WTC11 (cell line): ENCODE data around the gene DUSP2. TPM values are rescaled to one million over a fixed set of nuclear protein-coding genes. Genes with fewer than 3 reads are reported as not detected.

Experiments
- ATAC-seq: fragments of 200-7000 bp; cut with Tn5 transposase; 2 replicates; pipeline ENCODE4 v1.10.0; 2021; ENCODE audit warnings: mild to moderate bottlenecking, moderate library complexity
- CTCF ChIA-PET: fragments of 300-600 bp; sonication (Branson Sonifier 250); formaldehyde crosslinking; loops from one replicate; lab custom pipeline; 2021; ENCODE audit warnings: antibody characterized with exemption; lab: Charles Lee
- POLR2A ChIA-PET: fragments of 350-600 bp; sonication (Branson Sonifier 250); formaldehyde crosslinking; loops from one replicate; lab custom pipeline; 2021; ENCODE audit warnings: antibody characterized with exemption; lab: Charles Lee
- DNase-seq: peaks from one replicate; pipeline ENCODE4 v3.0.0; 2021; ENCODE audit warnings: low spot score
- H3K27ac Mint-ChIP-seq: 2 replicates; pipeline ENCODE4 v1.8.0; 2021; ENCODE audit warnings: mixed read lengths
- H3K27me3 Mint-ChIP-seq: 2 replicates; pipeline ENCODE4 v1.8.0; 2021; ENCODE audit warnings: low read depth, mild to moderate bottlenecking, moderate library complexity, mixed read lengths
- H3K36me3 Mint-ChIP-seq: 2 replicates; pipeline ENCODE4 v1.8.0; 2021; ENCODE audit warnings: mixed read lengths
- H3K4me1 Mint-ChIP-seq: 2 replicates; pipeline ENCODE4 v1.8.0; 2022; ENCODE audit warnings: mixed read lengths
- H3K4me3 Mint-ChIP-seq: 2 replicates; pipeline ENCODE4 v1.8.0; 2021; ENCODE audit warnings: mild to moderate bottlenecking, moderate library complexity, mixed read lengths
- H3K9me3 Mint-ChIP-seq: 2 replicates; pipeline ENCODE4 v1.8.0; 2021; ENCODE audit warnings: mixed read lengths
- CREB1 ChIP-seq: sonication (generic); formaldehyde crosslinking; IDR thresholded peaks from 2 replicates; pipeline ENCODE4 v1.8.0; 2023; ENCODE audit warnings: mild to moderate bottlenecking, missing genetic modification reagents
- CREM ChIP-seq: sonication (generic); formaldehyde crosslinking; IDR thresholded peaks from 2 replicates; pipeline ENCODE4 v1.8.1; 2022; ENCODE audit warnings: mild to moderate bottlenecking, missing genetic modification reagents, moderate library complexity
- ETV6 ChIP-seq: sonication (generic); formaldehyde crosslinking; IDR thresholded peaks from 2 replicates; pipeline ENCODE4 v1.8.1; 2022; ENCODE audit warnings: mild to moderate bottlenecking, missing genetic modification reagents
- GABPB1 ChIP-seq: sonication (generic); formaldehyde crosslinking; IDR thresholded peaks from 2 replicates; pipeline ENCODE4 v1.8.1; 2023; ENCODE audit warnings: mild to moderate bottlenecking, missing genetic modification reagents
- KAT7 ChIP-seq: sonication (generic); formaldehyde crosslinking; IDR thresholded peaks from 2 replicates; pipeline ENCODE4 v1.8.1; 2023; ENCODE audit warnings: missing genetic modification reagents, mild to moderate bottlenecking, borderline replicate concordance
- NFATC4 ChIP-seq: fragments of 250-450 bp; sonication (Bioruptor Pico); IDR thresholded peaks from 2 replicates; pipeline ENCODE4 v1.9.0; 2021; ENCODE audit warnings: mild to moderate bottlenecking
- NFE2L1 ChIP-seq: sonication (generic); formaldehyde crosslinking; IDR thresholded peaks from 2 replicates; pipeline ENCODE4 v1.8.1; 2023; ENCODE audit warnings: missing genetic modification reagents
- NR1H2 ChIP-seq: sonication (generic); formaldehyde crosslinking; IDR thresholded peaks from 2 replicates; pipeline ENCODE4 v1.9.0; 2021; ENCODE audit warnings: mild to moderate bottlenecking, moderate library complexity, missing genetic modification reagents
- PRRX2 ChIP-seq: fragments of 250-450 bp; sonication (Bioruptor Pico); IDR thresholded peaks from 2 replicates; pipeline ENCODE4 v1.8.0; 2021; ENCODE audit warnings: mild to moderate bottlenecking
- SMAD4 ChIP-seq: sonication (generic); formaldehyde crosslinking; IDR thresholded peaks from 2 replicates; pipeline ENCODE4 v1.8.0; 2022; ENCODE audit warnings: mild to moderate bottlenecking, missing genetic modification reagents
- SOX15 ChIP-seq: fragments of 250-450 bp; sonication (Bioruptor Pico); IDR thresholded peaks from 2 replicates; pipeline ENCODE4 v1.9.0; 2021; ENCODE audit warnings: mild to moderate bottlenecking
- SP1 ChIP-seq: sonication (generic); formaldehyde crosslinking; conservative IDR thresholded peaks from 2 replicates; pipeline ENCODE4 v1.8.1; 2022; ENCODE audit warnings: missing genetic modification reagents
- TCF7 ChIP-seq: sonication (generic); formaldehyde crosslinking; IDR thresholded peaks from 2 replicates; pipeline ENCODE4 v1.8.0; 2022; ENCODE audit warnings: mild to moderate bottlenecking, low read depth, missing genetic modification reagents, moderate library complexity
- ZBTB21 ChIP-seq: sonication (generic); formaldehyde crosslinking; IDR thresholded peaks from 2 replicates; pipeline ENCODE4 v1.8.1; 2023; ENCODE audit warnings: mild to moderate bottlenecking, missing genetic modification reagents, borderline replicate concordance
- ZNF232 ChIP-seq: sonication (generic); formaldehyde crosslinking; IDR thresholded peaks from 2 replicates; pipeline ENCODE4 v1.8.0; 2022; ENCODE audit warnings: mild to moderate bottlenecking, missing genetic modification reagents
- ZNF317 ChIP-seq: sonication (generic); formaldehyde crosslinking; IDR thresholded peaks from 2 replicates; pipeline ENCODE4 v1.8.1; 2023; ENCODE audit warnings: low read depth, mild to moderate bottlenecking, moderate library complexity, missing genetic modification reagents, borderline replicate concordance
- total RNA-seq: library from RNA; stranded (reverse); gene quantifications from 3 replicates; pipeline ENCODE4 v1.2.3, GENCODE V29; 2021
- TF ChIP-seq, protein P1 (sequence below): sonication (generic); formaldehyde crosslinking; IDR thresholded peaks from 2 replicates; pipeline ENCODE4 v1.8.0; 2022; ENCODE audit warnings: mild to moderate bottlenecking, missing genetic modification reagents
- TF ChIP-seq, protein P2 (sequence below): fragments of 250-450 bp; sonication (Bioruptor Pico); conservative IDR thresholded peaks from 2 replicates; pipeline ENCODE4 v1.9.0; 2021; ENCODE audit warnings: mild to moderate bottlenecking
- TF ChIP-seq, protein P3 (sequence below): sonication (generic); formaldehyde crosslinking; IDR thresholded peaks from 2 replicates; pipeline ENCODE4 v1.8.0; 2022; ENCODE audit warnings: mild to moderate bottlenecking, missing genetic modification reagents
- TF ChIP-seq, protein P4 (sequence below): sonication (generic); formaldehyde crosslinking; IDR thresholded peaks from 2 replicates; pipeline ENCODE4 v1.8.0; 2023; ENCODE audit warnings: mild to moderate bottlenecking, missing genetic modification reagents
- TF ChIP-seq, protein P5 (sequence below): sonication (generic); formaldehyde crosslinking; IDR thresholded peaks from 2 replicates; pipeline ENCODE4 v1.8.0; 2022; ENCODE audit warnings: mild to moderate bottlenecking, missing genetic modification reagents

The DUSP2 gene
- total RNA-seq, 1 experiment from 2014 or later = 4.7 TPM

DNA sequence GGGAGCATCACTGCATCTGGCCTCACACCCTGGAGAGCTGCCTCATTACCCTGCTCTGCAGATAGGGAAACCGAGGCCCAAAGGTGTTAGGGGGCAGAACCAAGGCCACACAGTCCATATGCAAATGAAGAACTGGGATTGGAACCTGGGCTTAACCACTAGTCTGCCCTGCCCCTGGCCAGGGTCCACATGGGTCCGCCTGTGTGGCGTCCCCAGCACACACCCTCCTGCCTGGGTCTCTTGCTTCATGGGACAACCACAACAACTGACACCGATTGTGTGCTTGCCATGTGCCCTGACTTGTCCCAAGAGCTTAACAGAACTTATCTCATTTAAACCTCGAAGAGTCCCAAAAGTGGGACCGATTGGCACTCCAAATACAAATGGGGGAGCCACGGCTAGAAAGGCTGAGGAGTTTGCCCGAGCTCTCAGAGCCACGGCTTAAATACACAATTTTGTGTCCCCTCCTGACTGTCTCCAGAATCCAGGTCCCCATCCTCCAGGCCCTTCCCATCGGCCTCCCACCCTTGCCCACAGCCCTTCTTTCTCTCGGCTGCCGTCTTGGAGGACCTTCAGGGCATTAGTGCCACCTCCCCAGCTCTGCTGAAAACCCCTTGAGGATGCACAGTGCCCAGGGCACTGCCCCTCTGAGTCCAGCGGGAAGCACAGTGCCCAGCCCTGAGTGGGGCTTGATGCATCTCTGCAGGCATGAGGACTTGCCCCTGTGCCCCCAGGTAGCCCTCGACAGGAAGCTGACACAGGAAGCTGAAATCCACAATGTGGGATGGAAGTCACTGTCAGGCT is 5.8 kb upstream of the DUSP2 start:
- DNase-seq (no peak), ATAC-seq (no peak)
- H3K4me1 Mint-ChIP-seq = peaks cover 35% of the 10 kb centered on the region
- TF ChIP-seq GABPB1 = no peak
- TF ChIP-seq, all 79 proteins: peak for 0
- H3K9me3 Mint-ChIP-seq = no peaks in the 10 kb centered on the region
- ChIA-PET CTCF (interaction anchor here (1.3 to 3.1 kb wide), 4 partner anchors 9 to 37 kb away, joined by 4 to 19 read pairs (median 14); partner anchors contain the start of gene ASTL), POLR2A (no interaction called here)
- H3K4me3 Mint-ChIP-seq = no peak overlapping the region
- no peak overlapping the region for H3K27ac Mint-ChIP-seq
- peaks cover 20% of the 10 kb centered on the region for H3K27me3 Mint-ChIP-seq
- no peaks in the 10 kb centered on the region for H3K36me3 Mint-ChIP-seq

DNA sequence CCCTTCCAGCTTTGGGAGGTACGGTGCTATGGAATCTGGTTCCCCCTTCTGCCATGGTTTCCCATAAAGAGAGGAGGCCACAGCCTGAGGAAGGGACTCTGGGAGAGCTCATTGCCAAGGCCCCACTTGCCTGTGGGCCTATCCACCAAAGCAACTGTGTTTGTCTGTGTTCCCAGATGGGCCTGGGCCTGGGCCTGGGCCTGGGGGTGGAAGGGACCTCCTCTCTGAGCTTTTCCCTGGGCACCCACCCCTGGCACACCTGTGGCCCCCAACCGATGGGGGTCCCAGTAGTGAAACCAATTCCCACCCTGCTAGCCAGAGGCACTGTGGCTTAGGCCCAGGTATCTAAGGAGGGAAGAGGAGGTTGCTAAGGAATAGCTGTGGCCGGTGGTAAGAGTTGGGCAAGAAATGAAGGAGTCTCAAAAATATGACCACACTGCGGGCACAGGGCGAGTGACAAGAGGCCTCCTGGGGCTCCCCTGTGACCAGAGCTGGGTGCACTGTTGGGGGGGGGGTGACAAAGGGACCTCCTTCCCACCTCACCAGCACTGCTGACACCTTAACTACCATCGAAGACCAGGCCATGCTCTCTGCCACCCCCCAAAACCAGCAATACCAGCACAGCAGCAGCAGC is 4.9 kb upstream of the DUSP2 start:
- H3K9me3 Mint-ChIP-seq = no peaks in the 10 kb centered on the region
- peaks cover 35% of the 10 kb centered on the region for H3K4me1 Mint-ChIP-seq
- no peaks in the 10 kb centered on the region for H3K36me3 Mint-ChIP-seq
- no peak overlapping the region for H3K4me3 Mint-ChIP-seq
- no peak overlapping the region for H3K27ac Mint-ChIP-seq
- DNase-seq (no peak), ATAC-seq (no peak)
- CTCF ChIA-PET = interaction anchor here (3.1 to 4.9 kb wide), 2 partner anchors 12 to 24 kb away, joined by 19 to 33 read pairs; partner anchors contain the start of gene ASTL
- H3K27me3 Mint-ChIP-seq = peaks cover 25% of the 10 kb centered on the region
- TF ChIP-seq SOX15 (CRISPR knock-in tag) (no peak), PRRX2 (CRISPR knock-in tag) (no peak), TCF7 (CRISPR knock-in tag) (no peak), NFE2L1 (CRISPR knock-in tag) (no peak), CREM (CRISPR knock-in tag) (no peak), SMAD4 (no peak)
- TF ChIP-seq, protein P1, sequence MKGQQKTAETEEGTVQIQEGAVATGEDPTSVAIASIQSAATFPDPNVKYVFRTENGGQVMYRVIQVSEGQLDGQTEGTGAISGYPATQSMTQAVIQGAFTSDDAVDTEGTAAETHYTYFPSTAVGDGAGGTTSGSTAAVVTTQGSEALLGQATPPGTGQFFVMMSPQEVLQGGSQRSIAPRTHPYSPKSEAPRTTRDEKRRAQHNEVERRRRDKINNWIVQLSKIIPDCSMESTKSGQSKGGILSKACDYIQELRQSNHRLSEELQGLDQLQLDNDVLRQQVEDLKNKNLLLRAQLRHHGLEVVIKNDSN (CRISPR knock-in tag) = no peak
- TF ChIP-seq, protein P2, sequence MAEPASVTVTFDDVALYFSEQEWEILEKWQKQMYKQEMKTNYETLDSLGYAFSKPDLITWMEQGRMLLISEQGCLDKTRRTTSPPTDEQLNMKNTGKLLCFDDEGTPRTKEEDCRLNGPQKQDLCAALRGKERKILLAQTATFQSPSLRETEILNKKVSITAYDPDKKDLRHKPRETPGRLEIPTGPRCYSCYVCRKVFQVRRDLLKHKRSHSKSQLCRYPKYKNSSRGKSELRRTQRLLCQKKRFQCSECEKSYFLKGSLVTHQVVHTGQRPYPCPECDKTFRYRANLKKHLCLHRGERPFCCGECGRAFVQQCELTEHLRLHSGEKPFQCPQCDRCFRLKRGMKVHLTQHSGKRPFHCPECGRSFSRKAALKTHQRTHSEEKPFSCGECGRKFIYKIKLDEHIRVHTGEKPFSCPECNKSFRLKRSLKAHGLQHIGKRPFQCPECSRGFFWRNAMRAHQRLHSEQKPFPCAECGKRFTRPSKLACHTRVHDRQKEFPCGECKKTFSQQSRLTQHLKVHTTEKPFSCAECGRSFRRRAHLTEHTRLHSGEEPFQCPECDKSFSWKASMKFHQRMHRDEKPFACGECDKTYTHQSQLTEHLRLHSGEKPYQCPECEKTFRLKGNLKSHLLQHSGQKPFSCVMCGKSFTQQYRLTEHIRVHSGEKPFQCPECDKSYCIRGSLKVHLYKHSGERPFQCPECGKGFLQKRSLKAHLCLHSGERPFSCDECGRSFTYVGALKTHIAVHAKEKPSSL (CRISPR knock-in tag) = no peak
- POLR2A ChIA-PET = no interaction called here

DNA sequence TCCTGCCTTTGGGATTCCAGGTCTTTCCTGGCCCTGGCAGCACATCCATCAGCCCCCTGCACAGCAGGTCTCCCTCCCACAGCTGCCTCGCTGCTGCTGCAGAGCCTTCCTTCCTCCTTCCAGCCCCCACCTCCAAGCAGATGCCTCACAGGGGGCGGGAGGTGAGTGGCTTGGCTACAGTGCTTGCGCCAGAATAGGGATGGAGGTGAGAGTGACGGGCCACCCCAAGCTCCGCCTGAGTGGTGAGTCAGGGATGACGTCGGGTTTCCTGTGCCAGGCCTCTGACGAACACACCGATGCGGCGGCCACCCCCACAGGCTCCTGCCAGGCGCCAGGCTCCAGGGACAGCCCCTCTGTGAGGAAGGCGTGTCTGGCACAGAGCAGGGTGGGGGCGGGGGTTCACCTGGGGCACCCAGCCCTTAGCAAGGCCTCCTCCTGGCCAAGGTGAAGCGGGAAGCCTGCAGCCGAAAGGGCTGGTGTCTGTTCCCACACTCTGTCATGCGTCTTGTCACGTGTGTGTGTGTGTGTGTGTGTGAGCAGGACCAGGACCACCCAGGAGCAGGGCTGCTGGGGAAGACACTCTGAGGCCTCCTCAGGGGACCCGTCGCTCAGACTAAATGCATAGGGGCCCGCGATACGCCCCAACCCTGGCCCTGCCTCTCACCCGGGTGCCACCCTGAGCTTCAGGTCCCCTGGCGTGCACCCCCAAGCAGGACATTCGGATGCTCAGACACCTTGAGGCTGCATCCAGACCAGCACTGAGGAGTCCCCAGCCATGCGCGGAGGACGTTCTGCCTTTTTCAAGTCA is 3.4 kb upstream of the DUSP2 start:
- H3K4me1 Mint-ChIP-seq = peaks cover 45% of the 10 kb centered on the region
- H3K27ac Mint-ChIP-seq = peak overlapping the region; percentile 62; the same call in 1 of the 2 replicates
- ChIA-PET CTCF (interaction anchor here (0.7 to 4.9 kb wide), 6 partner anchors 10 to 156 kb away, joined by 3 to 33 read pairs (median 10); partner anchors contain the start of gene ASTL), POLR2A (interaction anchor here (1.0 kb wide), 1 partner anchor 10 kb away, joined by 3 read pairs; the partner anchor contains the start of gene ASTL)
- no peaks in the 10 kb centered on the region for H3K9me3 Mint-ChIP-seq
- ATAC-seq (peak; percentile 64), DNase-seq (peak; percentile 75)
- H3K27me3 Mint-ChIP-seq = peaks cover 35% of the 10 kb centered on the region
- H3K36me3 Mint-ChIP-seq = no peaks in the 10 kb centered on the region
- H3K4me3 Mint-ChIP-seq = peak overlapping the region; percentile 44
- TF ChIP-seq ZNF232 = no peak
- TF ChIP-seq SP1 (CRISPR knock-in tag) = peak; percentile 50
- TF ChIP-seq, protein P3, sequence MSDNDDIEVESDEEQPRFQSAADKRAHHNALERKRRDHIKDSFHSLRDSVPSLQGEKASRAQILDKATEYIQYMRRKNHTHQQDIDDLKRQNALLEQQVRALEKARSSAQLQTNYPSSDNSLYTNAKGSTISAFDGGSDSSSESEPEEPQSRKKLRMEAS (CRISPR knock-in tag) = peak; percentile 59; the same call in 1 of the 2 replicates
- no peak for TF ChIP-seq KAT7 (CRISPR knock-in tag)
- TF ChIP-seq, protein P4, sequence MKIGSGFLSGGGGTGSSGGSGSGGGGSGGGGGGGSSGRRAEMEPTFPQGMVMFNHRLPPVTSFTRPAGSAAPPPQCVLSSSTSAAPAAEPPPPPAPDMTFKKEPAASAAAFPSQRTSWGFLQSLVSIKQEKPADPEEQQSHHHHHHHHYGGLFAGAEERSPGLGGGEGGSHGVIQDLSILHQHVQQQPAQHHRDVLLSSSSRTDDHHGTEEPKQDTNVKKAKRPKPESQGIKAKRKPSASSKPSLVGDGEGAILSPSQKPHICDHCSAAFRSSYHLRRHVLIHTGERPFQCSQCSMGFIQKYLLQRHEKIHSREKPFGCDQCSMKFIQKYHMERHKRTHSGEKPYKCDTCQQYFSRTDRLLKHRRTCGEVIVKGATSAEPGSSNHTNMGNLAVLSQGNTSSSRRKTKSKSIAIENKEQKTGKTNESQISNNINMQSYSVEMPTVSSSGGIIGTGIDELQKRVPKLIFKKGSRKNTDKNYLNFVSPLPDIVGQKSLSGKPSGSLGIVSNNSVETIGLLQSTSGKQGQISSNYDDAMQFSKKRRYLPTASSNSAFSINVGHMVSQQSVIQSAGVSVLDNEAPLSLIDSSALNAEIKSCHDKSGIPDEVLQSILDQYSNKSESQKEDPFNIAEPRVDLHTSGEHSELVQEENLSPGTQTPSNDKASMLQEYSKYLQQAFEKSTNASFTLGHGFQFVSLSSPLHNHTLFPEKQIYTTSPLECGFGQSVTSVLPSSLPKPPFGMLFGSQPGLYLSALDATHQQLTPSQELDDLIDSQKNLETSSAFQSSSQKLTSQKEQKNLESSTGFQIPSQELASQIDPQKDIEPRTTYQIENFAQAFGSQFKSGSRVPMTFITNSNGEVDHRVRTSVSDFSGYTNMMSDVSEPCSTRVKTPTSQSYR (CRISPR knock-in tag) = peak; percentile 70; the same call in 1 of the 2 replicates
- no peak for TF ChIP-seq NFATC4
- TF ChIP-seq NR1H2 (CRISPR knock-in tag) = no peak
- no peak for TF ChIP-seq ZNF317 (CRISPR knock-in tag)
- TF ChIP-seq ETV6 = 0 out of 2 replicates have a peak, but pooled peaks have one; percentile 31
- TF ChIP-seq CREB1 (CRISPR knock-in tag) = 0 out of 2 replicates have a peak, but pooled peaks have one; percentile 24
- TF ChIP-seq, protein P1 (CRISPR knock-in tag) = no peak
- TF ChIP-seq, protein P5, sequence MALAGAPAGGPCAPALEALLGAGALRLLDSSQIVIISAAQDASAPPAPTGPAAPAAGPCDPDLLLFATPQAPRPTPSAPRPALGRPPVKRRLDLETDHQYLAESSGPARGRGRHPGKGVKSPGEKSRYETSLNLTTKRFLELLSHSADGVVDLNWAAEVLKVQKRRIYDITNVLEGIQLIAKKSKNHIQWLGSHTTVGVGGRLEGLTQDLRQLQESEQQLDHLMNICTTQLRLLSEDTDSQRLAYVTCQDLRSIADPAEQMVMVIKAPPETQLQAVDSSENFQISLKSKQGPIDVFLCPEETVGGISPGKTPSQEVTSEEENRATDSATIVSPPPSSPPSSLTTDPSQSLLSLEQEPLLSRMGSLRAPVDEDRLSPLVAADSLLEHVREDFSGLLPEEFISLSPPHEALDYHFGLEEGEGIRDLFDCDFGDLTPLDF (CRISPR knock-in tag) = no peak
- peak; percentile 87 for TF ChIP-seq ZBTB21 (CRISPR knock-in tag)
